Lower leg skin (tissue), 3 donors: ENCODE results near the gene CFAP20DC.
"Not testable (repeated sequence)": the region's sequence is repeated elsewhere in the genome, so short reads cannot be mapped to it uniquely, and the experiment has no call there.

Source experiments
- CTCF ChIP-seq, 3 donors: fragments of 450-650 bp; IDR thresholded peaks; one replicate each; pipeline ENCODE4 v1.5.1; 2016; ENCODE audit warnings: antibody characterized with exemption in 3 of 3, mild to moderate bottlenecking in 3 of 3, moderate library complexity in 2 of 3
- POLR2A ChIP-seq, 2 donors: fragments of 450-650 bp; IDR thresholded peaks; one replicate each; pipeline ENCODE4 v1.6.1; 2016 to 2017; ENCODE audit warnings: antibody characterized with exemption in 2 of 2, mild to moderate bottlenecking in 1 of 2, moderate library complexity in 1 of 2

- TF ChIP-seq POLR2A, CTCF (IDR thresholded peaks at IDR 0.05): not testable (repeated sequence)
These were observed 243.1 kb downstream of the CFAP20DC start for GRCh38 chr3:58806551-58807244.
